Measurements from ENCODE around the gene ITPR1.

DNA sequence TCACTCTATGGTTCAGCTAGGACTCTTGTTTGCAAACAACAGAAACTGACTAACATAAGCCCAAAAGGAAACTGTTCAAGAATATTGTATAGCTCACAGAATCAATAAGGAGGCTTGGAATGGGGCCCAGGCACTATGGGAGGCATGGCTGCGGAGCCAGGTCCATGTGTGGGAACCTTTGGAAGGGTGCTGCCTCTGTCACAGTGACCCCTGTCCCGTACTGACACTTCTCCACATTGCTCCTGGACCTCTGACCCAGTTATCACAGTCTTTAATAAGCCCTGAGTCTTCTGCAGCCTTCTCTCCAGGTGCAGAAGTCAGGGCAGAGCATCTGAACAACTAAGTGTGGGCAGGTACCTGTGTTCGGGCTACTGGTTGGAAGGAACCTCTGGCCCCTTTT is 121.8 kb downstream of the ITPR1 start:
- no peak for TF ChIP-seq POLR2A (IDR thresholded peaks at IDR 0.05)
- TF ChIP-seq, protein P1, sequence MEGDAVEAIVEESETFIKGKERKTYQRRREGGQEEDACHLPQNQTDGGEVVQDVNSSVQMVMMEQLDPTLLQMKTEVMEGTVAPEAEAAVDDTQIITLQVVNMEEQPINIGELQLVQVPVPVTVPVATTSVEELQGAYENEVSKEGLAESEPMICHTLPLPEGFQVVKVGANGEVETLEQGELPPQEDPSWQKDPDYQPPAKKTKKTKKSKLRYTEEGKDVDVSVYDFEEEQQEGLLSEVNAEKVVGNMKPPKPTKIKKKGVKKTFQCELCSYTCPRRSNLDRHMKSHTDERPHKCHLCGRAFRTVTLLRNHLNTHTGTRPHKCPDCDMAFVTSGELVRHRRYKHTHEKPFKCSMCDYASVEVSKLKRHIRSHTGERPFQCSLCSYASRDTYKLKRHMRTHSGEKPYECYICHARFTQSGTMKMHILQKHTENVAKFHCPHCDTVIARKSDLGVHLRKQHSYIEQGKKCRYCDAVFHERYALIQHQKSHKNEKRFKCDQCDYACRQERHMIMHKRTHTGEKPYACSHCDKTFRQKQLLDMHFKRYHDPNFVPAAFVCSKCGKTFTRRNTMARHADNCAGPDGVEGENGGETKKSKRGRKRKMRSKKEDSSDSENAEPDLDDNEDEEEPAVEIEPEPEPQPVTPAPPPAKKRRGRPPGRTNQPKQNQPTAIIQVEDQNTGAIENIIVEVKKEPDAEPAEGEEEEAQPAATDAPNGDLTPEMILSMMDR (IDR thresholded peaks at IDR 0.05) = no peak

All from thyroid gland (tissue), 4 donors.